Measurements from ENCODE around the gene KLHL25. TPM values are rescaled to one million over a fixed set of nuclear protein-coding genes. Genes with fewer than 3 reads are reported as not detected.

KLHL25 gene
- total and polyA plus RNA-seq, 4 donors = 2.3 to 34.2 (median 11.4) TPM

GRCh38 chr15:85764649-85765277 is 30.0 kb downstream of the KLHL25 start:
- no peaks in the 10 kb centered on the region for H3K9me3 ChIP-seq (ENCODE audit: control insufficient read depth in 4 of 4, low read length in 3 of 4)
- 87% methylated on average over 3 of the region's 3 CpGs for WGBS
- peak; percentile 7 for TF ChIP-seq CTCF (IDR thresholded peaks at IDR 0.05; ENCODE audit: low read depth, low read length, missing input control)
- TF ChIP-seq FOXA2 (IDR thresholded peaks at IDR 0.05) = no peak
- TF ChIP-seq JUND (IDR thresholded peaks at IDR 0.05) = no peak
- H3K4me1 ChIP-seq (ENCODE audit: control insufficient read depth in 4 of 4, insufficient read depth in 4 of 4, low read length in 3 of 4) = peaks cover 2 to 30% (median 20%) of the 10 kb centered on the region in 4 donors
- peaks cover 0 to 8% (median 1%) of the 10 kb centered on the region in 4 donors for H3K36me3 ChIP-seq (ENCODE audit: control insufficient read depth in 4 of 4, insufficient read depth in 3 of 4, low read depth in 1 of 4, low read length in 3 of 4)
- no peak overlapping the region for H3K27ac ChIP-seq (ENCODE audit: low read depth in 1 of 2, low read length in 2 of 2)
- no peak overlapping the region for H3K9ac ChIP-seq (ENCODE audit: low read depth in 1 of 2, low read length in 2 of 2)
- no peak for DNase-seq (ENCODE audit: low spot score)
- no peak overlapping the region for H3K4me3 ChIP-seq (ENCODE audit: low read depth in 1 of 3, low read length in 3 of 3)
- no peaks in the 10 kb centered on the region for H3K27me3 ChIP-seq (ENCODE audit: control insufficient read depth in 4 of 4, insufficient read depth in 4 of 4, low read length in 3 of 4)

DNA sequence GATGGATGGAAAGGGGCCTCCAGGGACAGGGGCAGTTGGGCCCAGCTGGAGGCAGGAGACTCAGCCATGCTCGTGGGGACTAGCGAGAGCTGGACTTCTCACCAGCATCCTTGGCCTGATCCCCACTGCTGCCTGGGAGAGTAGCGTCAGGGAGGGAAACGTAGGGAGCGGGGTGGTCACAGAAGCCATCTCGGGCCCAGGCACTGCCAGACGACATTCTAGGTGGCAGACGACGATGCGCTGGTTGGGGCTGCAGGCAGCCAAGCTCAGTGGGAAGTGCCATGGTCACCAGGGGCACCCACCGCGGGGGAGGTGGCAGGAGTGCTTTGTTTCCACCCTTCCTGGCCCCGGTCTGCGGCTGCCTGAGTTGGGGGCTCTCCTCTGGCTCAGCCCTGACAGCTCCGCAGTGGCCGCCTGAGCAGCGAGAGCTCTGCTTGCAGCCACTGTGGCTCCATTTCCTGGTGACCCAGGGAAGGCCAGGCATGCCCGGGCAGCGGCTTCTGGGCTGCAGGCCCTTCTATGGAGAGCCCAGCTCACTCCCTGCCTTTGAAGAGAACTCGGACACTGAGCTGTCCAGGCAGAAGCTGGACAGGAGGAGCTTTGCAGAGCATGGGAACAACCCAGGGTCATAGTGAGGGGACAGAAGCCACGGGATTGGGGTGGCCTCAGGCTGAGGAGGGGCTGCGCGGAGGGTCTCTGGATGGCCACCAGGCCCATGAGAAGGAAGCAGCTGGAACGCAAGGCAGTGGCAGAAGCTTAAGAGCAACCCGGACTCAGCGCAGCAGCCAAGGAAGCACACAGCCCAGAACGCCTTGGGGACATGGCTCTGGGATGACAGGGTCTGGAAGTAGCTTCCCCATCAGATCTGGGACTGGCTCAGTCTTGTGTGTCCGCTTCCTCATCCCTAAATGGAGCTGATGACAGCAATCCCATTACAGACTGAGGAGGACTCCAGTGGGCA is 30.8 kb downstream of the KLHL25 start:
- H3K9ac ChIP-seq (ENCODE audit: low read depth in 1 of 2, low read length in 2 of 2) = no peak overlapping the region
- H3K4me1 ChIP-seq (ENCODE audit: control insufficient read depth in 4 of 4, insufficient read depth in 4 of 4, low read length in 3 of 4) = peaks cover 5 to 31% (median 24%) of the 10 kb centered on the region in 4 donors
- H3K36me3 ChIP-seq (ENCODE audit: control insufficient read depth in 4 of 4, insufficient read depth in 3 of 4, low read depth in 1 of 4, low read length in 3 of 4) = peaks cover 0 to 5% (median 1%) of the 10 kb centered on the region in 4 donors
- 93% methylated on average over 28 of the region's 28 CpGs for WGBS
- H3K9me3 ChIP-seq (ENCODE audit: control insufficient read depth in 4 of 4, low read length in 3 of 4) = no peaks in the 10 kb centered on the region
- H3K4me3 ChIP-seq (ENCODE audit: low read depth in 1 of 3, low read length in 3 of 3) = no peak overlapping the region
- peak overlapping the region in 1 of 2 donors; percentile 8 for H3K27ac ChIP-seq (ENCODE audit: low read depth in 1 of 2, low read length in 2 of 2)
- no peaks in the 10 kb centered on the region for H3K27me3 ChIP-seq (ENCODE audit: control insufficient read depth in 4 of 4, insufficient read depth in 4 of 4, low read length in 3 of 4)
- TF ChIP-seq RXRA (IDR thresholded peaks at IDR 0.05) = no peak
- no peak for DNase-seq (ENCODE audit: low spot score)

- H3K9ac ChIP-seq (ENCODE audit: low read depth in 1 of 2, low read length in 2 of 2) = no peak overlapping the region
- DNase-seq (ENCODE audit: low spot score) = no peak
- WGBS = 84% methylated on average over 16 of the region's 16 CpGs
- TF ChIP-seq FOXA2 (IDR thresholded peaks at IDR 0.05) (no peak), RAD21 (IDR thresholded peaks at IDR 0.05) (no peak), GABPA (IDR thresholded peaks at IDR 0.05 in 1 of 2, conservative IDR thresholded peaks at IDR 0.05 in 1 of 2) (no peak), SP1 (IDR thresholded peaks at IDR 0.05) (no peak), EGR1 (IDR thresholded peaks at IDR 0.05; ENCODE audit: low read depth in 2 of 2) (no peak), FOXA1 (IDR thresholded peaks at IDR 0.05) (no peak), NR2F2 (IDR thresholded peaks at IDR 0.05) (no peak), JUND (IDR thresholded peaks at IDR 0.05) (no peak), TAF1 (conservative IDR thresholded peaks at IDR 0.05) (no peak), CTCF (IDR thresholded peaks at IDR 0.05; ENCODE audit: low read depth, low read length, missing input control) (no peak), YY1 (IDR thresholded peaks at IDR 0.05) (no peak), HNF4G (IDR thresholded peaks at IDR 0.05) (no peak)
- TF ChIP-seq, protein P1, sequence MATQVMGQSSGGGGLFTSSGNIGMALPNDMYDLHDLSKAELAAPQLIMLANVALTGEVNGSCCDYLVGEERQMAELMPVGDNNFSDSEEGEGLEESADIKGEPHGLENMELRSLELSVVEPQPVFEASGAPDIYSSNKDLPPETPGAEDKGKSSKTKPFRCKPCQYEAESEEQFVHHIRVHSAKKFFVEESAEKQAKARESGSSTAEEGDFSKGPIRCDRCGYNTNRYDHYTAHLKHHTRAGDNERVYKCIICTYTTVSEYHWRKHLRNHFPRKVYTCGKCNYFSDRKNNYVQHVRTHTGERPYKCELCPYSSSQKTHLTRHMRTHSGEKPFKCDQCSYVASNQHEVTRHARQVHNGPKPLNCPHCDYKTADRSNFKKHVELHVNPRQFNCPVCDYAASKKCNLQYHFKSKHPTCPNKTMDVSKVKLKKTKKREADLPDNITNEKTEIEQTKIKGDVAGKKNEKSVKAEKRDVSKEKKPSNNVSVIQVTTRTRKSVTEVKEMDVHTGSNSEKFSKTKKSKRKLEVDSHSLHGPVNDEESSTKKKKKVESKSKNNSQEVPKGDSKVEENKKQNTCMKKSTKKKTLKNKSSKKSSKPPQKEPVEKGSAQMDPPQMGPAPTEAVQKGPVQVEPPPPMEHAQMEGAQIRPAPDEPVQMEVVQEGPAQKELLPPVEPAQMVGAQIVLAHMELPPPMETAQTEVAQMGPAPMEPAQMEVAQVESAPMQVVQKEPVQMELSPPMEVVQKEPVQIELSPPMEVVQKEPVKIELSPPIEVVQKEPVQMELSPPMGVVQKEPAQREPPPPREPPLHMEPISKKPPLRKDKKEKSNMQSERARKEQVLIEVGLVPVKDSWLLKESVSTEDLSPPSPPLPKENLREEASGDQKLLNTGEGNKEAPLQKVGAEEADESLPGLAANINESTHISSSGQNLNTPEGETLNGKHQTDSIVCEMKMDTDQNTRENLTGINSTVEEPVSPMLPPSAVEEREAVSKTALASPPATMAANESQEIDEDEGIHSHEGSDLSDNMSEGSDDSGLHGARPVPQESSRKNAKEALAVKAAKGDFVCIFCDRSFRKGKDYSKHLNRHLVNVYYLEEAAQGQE (IDR thresholded peaks at IDR 0.05) = no peak
- TF ChIP-seq, protein P2, sequence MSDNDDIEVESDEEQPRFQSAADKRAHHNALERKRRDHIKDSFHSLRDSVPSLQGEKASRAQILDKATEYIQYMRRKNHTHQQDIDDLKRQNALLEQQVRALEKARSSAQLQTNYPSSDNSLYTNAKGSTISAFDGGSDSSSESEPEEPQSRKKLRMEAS (IDR thresholded peaks at IDR 0.05) = no peak
- TF ChIP-seq, protein P3, sequence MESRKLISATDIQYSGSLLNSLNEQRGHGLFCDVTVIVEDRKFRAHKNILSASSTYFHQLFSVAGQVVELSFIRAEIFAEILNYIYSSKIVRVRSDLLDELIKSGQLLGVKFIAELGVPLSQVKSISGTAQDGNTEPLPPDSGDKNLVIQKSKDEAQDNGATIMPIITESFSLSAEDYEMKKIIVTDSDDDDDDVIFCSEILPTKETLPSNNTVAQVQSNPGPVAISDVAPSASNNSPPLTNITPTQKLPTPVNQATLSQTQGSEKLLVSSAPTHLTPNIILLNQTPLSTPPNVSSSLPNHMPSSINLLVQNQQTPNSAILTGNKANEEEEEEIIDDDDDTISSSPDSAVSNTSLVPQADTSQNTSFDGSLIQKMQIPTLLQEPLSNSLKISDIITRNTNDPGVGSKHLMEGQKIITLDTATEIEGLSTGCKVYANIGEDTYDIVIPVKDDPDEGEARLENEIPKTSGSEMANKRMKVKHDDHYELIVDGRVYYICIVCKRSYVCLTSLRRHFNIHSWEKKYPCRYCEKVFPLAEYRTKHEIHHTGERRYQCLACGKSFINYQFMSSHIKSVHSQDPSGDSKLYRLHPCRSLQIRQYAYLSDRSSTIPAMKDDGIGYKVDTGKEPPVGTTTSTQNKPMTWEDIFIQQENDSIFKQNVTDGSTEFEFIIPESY (IDR thresholded peaks at IDR 0.05) = no peak
These were observed 31.6 kb downstream of the KLHL25 start for GRCh38 chr15:85763157-85763556.

More at GRCh38 chr15:85763157-85763556, 31.6 kb downstream of the KLHL25 start:
- no peak overlapping the region for H3K27ac ChIP-seq (ENCODE audit: low read depth in 1 of 2, low read length in 2 of 2)
- no peaks in the 10 kb centered on the region for H3K9me3 ChIP-seq (ENCODE audit: control insufficient read depth in 4 of 4, low read length in 3 of 4)
- no peaks in the 10 kb centered on the region for H3K27me3 ChIP-seq (ENCODE audit: control insufficient read depth in 4 of 4, insufficient read depth in 4 of 4, low read length in 3 of 4)
- peaks cover 0 to 5% (median 1%) of the 10 kb centered on the region in 4 donors for H3K36me3 ChIP-seq (ENCODE audit: control insufficient read depth in 4 of 4, insufficient read depth in 3 of 4, low read depth in 1 of 4, low read length in 3 of 4)
- peaks cover 5 to 33% (median 25%) of the 10 kb centered on the region in 4 donors for H3K4me1 ChIP-seq (ENCODE audit: control insufficient read depth in 4 of 4, insufficient read depth in 4 of 4, low read length in 3 of 4)
- H3K4me3 ChIP-seq (ENCODE audit: low read depth in 1 of 3, low read length in 3 of 3) = no peak overlapping the region
